ENCODE measurements around the gene DAND5. TPM values are rescaled to one million over a fixed set of nuclear protein-coding genes. Genes with fewer than 3 reads are reported as not detected.

DAND5 gene
- total RNA-seq, 5 donors from 2014 or later (not counting 1 experiment from before 2014, with no cell fraction given) = not detected

DNA sequence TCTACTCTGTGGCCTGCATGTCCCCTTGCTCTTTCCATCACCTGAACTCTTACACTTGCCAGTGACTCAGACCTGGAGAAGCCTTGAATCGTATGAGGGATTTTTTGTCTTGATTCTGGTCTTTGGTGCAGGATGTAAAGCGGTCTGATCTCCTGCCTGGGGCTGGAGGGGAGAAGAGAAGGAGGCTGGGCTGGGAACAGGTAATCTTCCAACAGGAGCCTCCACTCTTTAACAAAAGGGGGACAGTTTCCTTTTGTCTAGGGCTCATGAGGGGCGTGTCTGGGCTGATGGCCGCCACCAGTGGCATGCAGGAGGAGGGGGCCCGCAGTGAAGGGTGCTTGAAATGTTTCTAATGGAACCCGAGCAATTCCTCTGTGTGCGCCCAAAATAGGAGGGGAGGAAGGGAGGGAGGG, 50.6 kb downstream of the DAND5 start:
- Mint-ChIP-seq H3K4me3 (no peak overlapping the region), H3K27ac (no peak overlapping the region), H3K9me3 (no peaks in the 10 kb centered on the region), H3K36me3 (peaks cover 7% of the 10 kb centered on the region), H3K27me3 (peaks cover 30 to 49% of the 10 kb centered on the region in 2 donors), H3K4me1 (peaks cover 21 to 31% (median 22%) of the 10 kb centered on the region in 3 donors)
- H3K4me1 ChIP-seq (ENCODE audit: control insufficient read depth in 1 of 2, extremely low read depth in 1 of 2, insufficient read depth in 2 of 2, low read length in 2 of 2) = peaks cover 0 to 27% of the 10 kb centered on the region in 2 experiments
- no peaks in the 10 kb centered on the region for H3K36me3 ChIP-seq (ENCODE audit: control insufficient read depth in 2 of 2, extremely low read depth in 1 of 2, insufficient read depth in 1 of 2, low read length in 1 of 2)
- ATAC-seq (replicated peaks in 1 of 4) (no peak), DNase-seq (no peak)
- CTCF ChIA-PET = no interaction called here
- H3K27me3 ChIP-seq (replicated peaks in 1 of 2; ENCODE audit: control insufficient read depth in 2 of 2, extremely low read depth in 1 of 2, insufficient read depth in 2 of 2, low read length in 1 of 2) = peaks cover 31 to 68% of the 10 kb centered on the region in 2 experiments
- POLR2A ChIA-PET = no interaction called here
- H3K4me3 ChIP-seq (ENCODE audit: control insufficient read depth in 1 of 2, extremely low read depth in 1 of 2, low read length in 1 of 2) = no peak overlapping the region
- no peaks in the 10 kb centered on the region for H3K9me3 ChIP-seq
- WGBS (ENCODE audit: insufficient coverage) = 80% methylated on average over 2 of the region's 7 CpGs
- H3K27ac ChIP-seq (ENCODE audit: low read length) = no peak overlapping the region

- CTCF ChIA-PET = no interaction called here
- POLR2A ChIA-PET = interaction anchor here in 1 of 2 donors (0.6 kb wide), 1 partner anchor 8 kb away, joined by 4 read pairs; no protein-coding TSS in a partner anchor
- Mint-ChIP-seq H3K36me3 (peaks cover 22% of the 10 kb centered on the region), H3K27me3 (peaks cover 37 to 52% of the 10 kb centered on the region in 2 donors), H3K27ac (no peak overlapping the region), H3K4me1 (peaks cover 23 to 31% (median 26%) of the 10 kb centered on the region in 3 donors), H3K9me3 (no peaks in the 10 kb centered on the region), H3K4me3 (peak overlapping the region in 1 of 3 donors; percentile 75)
- WGBS (ENCODE audit: insufficient coverage) = 66% methylated on average over 13 of the region's 22 CpGs
- H3K27me3 ChIP-seq (replicated peaks in 1 of 2; ENCODE audit: control insufficient read depth in 2 of 2, extremely low read depth in 1 of 2, insufficient read depth in 2 of 2, low read length in 1 of 2) = peaks cover 17 to 67% of the 10 kb centered on the region in 2 experiments
- ATAC-seq (replicated peaks in 1 of 4) (no peak), DNase-seq (no peak)
- H3K4me3 ChIP-seq (ENCODE audit: control insufficient read depth in 1 of 2, extremely low read depth in 1 of 2, low read length in 1 of 2) = no peak overlapping the region
- H3K27ac ChIP-seq (ENCODE audit: low read length) = no peak overlapping the region
- no peaks in the 10 kb centered on the region for H3K36me3 ChIP-seq (ENCODE audit: control insufficient read depth in 2 of 2, extremely low read depth in 1 of 2, insufficient read depth in 1 of 2, low read length in 1 of 2)
- no peaks in the 10 kb centered on the region for H3K9me3 ChIP-seq
- H3K4me1 ChIP-seq (ENCODE audit: control insufficient read depth in 1 of 2, extremely low read depth in 1 of 2, insufficient read depth in 2 of 2, low read length in 2 of 2) = peaks cover 0 to 27% of the 10 kb centered on the region in 2 experiments
These were observed 52.9 kb downstream of the DAND5 start for GRCh38 chr19:13022111-13022858.

DNA sequence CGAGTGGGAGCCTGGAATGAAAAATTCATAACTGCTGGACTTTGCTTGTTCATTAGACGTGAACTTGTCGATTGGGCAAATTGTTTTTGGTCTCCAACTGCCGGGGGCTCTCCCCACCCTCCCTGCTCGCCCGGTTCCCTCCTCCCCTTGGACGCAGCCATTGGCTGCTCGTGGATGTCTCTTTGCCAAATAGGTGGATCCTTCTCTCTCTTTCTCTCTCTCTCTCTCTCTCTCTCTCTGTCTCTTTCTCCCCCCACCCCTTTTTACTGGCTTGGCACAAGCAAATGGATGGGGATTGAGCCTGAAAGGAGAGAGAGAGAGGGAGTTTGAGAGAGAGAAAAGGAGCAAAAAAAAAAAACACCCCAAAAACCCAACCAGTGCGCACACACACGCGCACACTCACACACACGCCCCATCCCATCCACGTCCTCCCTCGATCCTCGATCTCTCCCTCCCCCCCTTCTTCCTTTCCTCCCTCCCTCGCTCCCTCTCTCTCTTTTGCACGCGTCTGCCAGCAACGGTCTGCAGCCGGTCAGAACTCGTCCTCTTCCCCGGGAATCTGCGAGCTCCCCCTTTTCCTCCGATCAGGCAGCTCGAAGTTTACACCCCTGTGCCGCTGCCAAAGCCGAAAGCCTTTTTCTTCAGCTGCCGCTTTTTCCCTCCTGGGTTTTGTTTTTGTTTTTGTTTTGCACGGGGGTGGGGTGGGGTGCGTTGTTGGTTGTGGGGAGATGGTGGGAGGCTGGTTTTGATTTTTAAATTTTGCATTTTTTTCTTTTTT, 53.7 kb downstream of the DAND5 start:
- no peaks in the 10 kb centered on the region for H3K36me3 ChIP-seq (ENCODE audit: control insufficient read depth in 2 of 2, extremely low read depth in 1 of 2, insufficient read depth in 1 of 2, low read length in 1 of 2)
- peak overlapping the region in 1 of 2 donors; percentile 8 for H3K27ac Mint-ChIP-seq
- H3K27ac ChIP-seq (ENCODE audit: low read length) = no peak overlapping the region
- WGBS (ENCODE audit: insufficient coverage) = 9% methylated on average over 13 of the region's 30 CpGs
- H3K4me1 Mint-ChIP-seq = peaks cover 23 to 31% (median 26%) of the 10 kb centered on the region in 3 donors
- H3K36me3 Mint-ChIP-seq = peaks cover 22% of the 10 kb centered on the region
- peaks cover 16 to 69% of the 10 kb centered on the region in 2 experiments for H3K27me3 ChIP-seq (replicated peaks in 1 of 2; ENCODE audit: control insufficient read depth in 2 of 2, extremely low read depth in 1 of 2, insufficient read depth in 2 of 2, low read length in 1 of 2)
- H3K9me3 ChIP-seq = no peaks in the 10 kb centered on the region
- peak overlapping the region in 1 of 2 donors; percentile 30 for H3K4me3 ChIP-seq (ENCODE audit: control insufficient read depth in 1 of 2, extremely low read depth in 1 of 2, low read length in 1 of 2)
- POLR2A ChIA-PET = no interaction called here
- DNase-seq (no peak), ATAC-seq (replicated peaks in 1 of 4) (peak in 1 of 4 experiments; percentile 17)
- peaks cover 32 to 45% of the 10 kb centered on the region in 2 donors for H3K27me3 Mint-ChIP-seq
- CTCF ChIA-PET = interaction anchor here in 1 of 2 donors (0.7 kb wide), 2 partner anchors 11 to 19 kb away, joined by 3 read pairs; no protein-coding TSS in a partner anchor
- no peaks in the 10 kb centered on the region for H3K9me3 Mint-ChIP-seq
- peak overlapping the region; percentile 50 to 75 (median 68) for H3K4me3 Mint-ChIP-seq
- H3K4me1 ChIP-seq (ENCODE audit: control insufficient read depth in 1 of 2, extremely low read depth in 1 of 2, insufficient read depth in 2 of 2, low read length in 2 of 2) = peaks cover 0 to 27% of the 10 kb centered on the region in 2 experiments

DNA sequence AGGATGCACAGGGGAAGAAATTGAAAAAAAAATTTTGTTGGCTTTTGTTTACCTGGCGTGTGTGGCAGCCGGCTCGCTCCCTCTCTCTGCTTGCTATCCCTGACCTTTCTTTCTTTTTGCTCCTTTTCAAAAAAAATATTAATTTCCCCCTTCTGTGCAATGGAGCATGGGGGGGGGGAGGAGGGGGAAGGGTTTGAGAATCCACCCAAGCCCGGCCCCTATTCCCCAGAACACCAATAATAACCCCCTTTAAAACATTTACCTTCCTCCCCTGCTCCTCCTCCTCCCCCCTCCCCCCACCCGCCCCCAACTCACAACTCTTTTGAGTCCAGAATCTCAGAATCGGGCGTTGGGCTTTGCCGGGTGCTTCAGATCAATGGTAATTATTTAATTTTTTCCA, 54.3 kb downstream of the DAND5 start:
- no peak overlapping the region for H3K27ac Mint-ChIP-seq
- ATAC-seq (replicated peaks in 1 of 4) (no peak), DNase-seq (no peak)
- Histone ChIP-seq H3K4me3 (ENCODE audit: control insufficient read depth in 1 of 2, extremely low read depth in 1 of 2, low read length in 1 of 2) (peak overlapping the region in 1 of 2 donors; percentile 30), H3K36me3 (ENCODE audit: control insufficient read depth in 2 of 2, extremely low read depth in 1 of 2, insufficient read depth in 1 of 2, low read length in 1 of 2) (no peaks in the 10 kb centered on the region), H3K27ac (ENCODE audit: low read length) (no peak overlapping the region), H3K27me3 (replicated peaks in 1 of 2; ENCODE audit: control insufficient read depth in 2 of 2, extremely low read depth in 1 of 2, insufficient read depth in 2 of 2, low read length in 1 of 2) (peaks cover 13 to 66% of the 10 kb centered on the region in 2 experiments), H3K9me3 (no peaks in the 10 kb centered on the region), H3K4me1 (ENCODE audit: control insufficient read depth in 1 of 2, extremely low read depth in 1 of 2, insufficient read depth in 2 of 2, low read length in 2 of 2) (peaks cover 0 to 27% of the 10 kb centered on the region in 2 experiments)
- POLR2A ChIA-PET = no interaction called here
- no peaks in the 10 kb centered on the region for H3K9me3 Mint-ChIP-seq
- peaks cover 32 to 43% of the 10 kb centered on the region in 2 donors for H3K27me3 Mint-ChIP-seq
- H3K4me1 Mint-ChIP-seq = peaks cover 23 to 31% (median 26%) of the 10 kb centered on the region in 3 donors
- peak overlapping the region; percentile 50 to 75 (median 62) for H3K4me3 Mint-ChIP-seq
- CTCF ChIA-PET = interaction anchor here in 1 of 2 donors (0.7 kb wide), 1 partner anchor 19 kb away, joined by 3 read pairs; no protein-coding TSS in a partner anchor
- peaks cover 22% of the 10 kb centered on the region for H3K36me3 Mint-ChIP-seq
- WGBS (ENCODE audit: insufficient coverage) = no CpG with 5 or more reads among the region's 8 CpGs

Other genes with a start within 250 kb of the DAND5 start
- 10 to 100 TPM; 53.7 to 78.8 (median 62.6) TPM for gene TNPO2, start 245.6 kb upstream of the DAND5 start, total RNA-seq
- 100 to 1,000 TPM; 167 to 256 (median 254) TPM for gene TRIR, start 234.9 kb upstream of the DAND5 start, total RNA-seq
- 10 to 100 TPM; 24.6 to 39.3 (median 34.1) TPM for gene GET3, start 232.1 kb upstream of the DAND5 start, total RNA-seq
- gene BEST2, start 217.8 kb upstream of the DAND5 start, total RNA-seq = under 1 TPM in 1 of 5 donors, not detected in 4; 0.16 TPM
- gene HOOK2, start 194.0 kb upstream of the DAND5 start, total RNA-seq = 10 to 100 TPM; 19.7 to 26.6 (median 22.8) TPM
- 1,000 to 10,000 TPM in 2 of 5 donors, 100 to 1,000 TPM in 3; 117 to 2,289 (median 138) TPM for gene JUNB, start 178.1 kb upstream of the DAND5 start, total RNA-seq
- 100 to 1,000 TPM in 3 of 5 donors, 10 to 100 TPM in 2; 94.5 to 150 (median 134) TPM for gene PRDX2, start 167.8 kb upstream of the DAND5 start, total RNA-seq
- 1 to 10 TPM in 1 of 5 donors, under 1 TPM in 3, not detected in 1; 0.63 to 2.4 (median 0.97) TPM for gene THSD8, start 167.5 kb upstream of the DAND5 start, total RNA-seq
- 10 to 100 TPM in 3 of 5 donors, 1 to 10 TPM in 2; 4.7 to 18.0 (median 15.0) TPM for gene RNASEH2A, start 163.0 kb upstream of the DAND5 start, total RNA-seq
- gene RTBDN, start 135.0 kb upstream of the DAND5 start, total RNA-seq = not detected
- under 1 TPM; 0.29 to 0.75 (median 0.43) TPM for gene MAST1, start 131.1 kb upstream of the DAND5 start, total RNA-seq
- gene DNASE2, start 88.1 kb upstream of the DAND5 start, total RNA-seq = 10 to 100 TPM; 13.4 to 32.1 (median 26.5) TPM
- under 1 TPM in 3 of 5 donors, not detected in 2; 0.36 to 0.67 (median 0.38) TPM for gene KLF1, start 82.4 kb upstream of the DAND5 start, total RNA-seq
- gene GCDH, start 78.4 kb upstream of the DAND5 start, total RNA-seq = 10 to 100 TPM; 39.8 to 68.7 (median 60.0) TPM
- 1 to 10 TPM in 2 of 5 donors, not detected in 3; 2.5 to 2.8 TPM for gene SYCE2, start 50.3 kb upstream of the DAND5 start, total RNA-seq
- gene FARSA, start 35.9 kb upstream of the DAND5 start, total RNA-seq = 10 to 100 TPM; 28.3 to 86.2 (median 73.4) TPM
- gene CALR, start 31.0 kb upstream of the DAND5 start, total RNA-seq = 100 to 1,000 TPM; 429 to 530 (median 501) TPM
- 100 to 1,000 TPM in 3 of 5 donors, 10 to 100 TPM in 2; 82.0 to 116 (median 104) TPM for gene RAD23A, start 23.7 kb upstream of the DAND5 start, total RNA-seq
- 10 to 100 TPM in 3 of 5 donors, 1 to 10 TPM in 2; 6.2 to 22.6 (median 20.1) TPM for gene GADD45GIP1, start 12.4 kb upstream of the DAND5 start, total RNA-seq
- gene NFIX, start 25.9 kb downstream of the DAND5 start, total RNA-seq = 1 to 10 TPM; 3.9 to 6.6 (median 6.3) TPM
- gene LYL1, start 133.3 kb downstream of the DAND5 start, total RNA-seq = 10 to 100 TPM in 3 of 5 donors, 1 to 10 TPM in 2; 3.4 to 20.6 (median 15.4) TPM
- 100 to 1,000 TPM in 2 of 5 donors, 10 to 100 TPM in 3; 68.9 to 121 (median 95.6) TPM for gene TRMT1, start 147.2 kb downstream of the DAND5 start, total RNA-seq
- 10 to 100 TPM; 23.8 to 44.9 (median 38.1) TPM for gene NACC1, start 148.7 kb downstream of the DAND5 start, total RNA-seq
- gene STX10, start 180.8 kb downstream of the DAND5 start, total RNA-seq = 10 to 100 TPM; 43.8 to 89.6 (median 67.3) TPM
- 100 to 1,000 TPM; 165 to 413 (median 196) TPM for gene IER2, start 180.8 kb downstream of the DAND5 start, total RNA-seq